K562 (cell line): ENCODE measurements around the gene CAPN5. TPM values are rescaled to one million over a fixed set of nuclear protein-coding genes. Genes with fewer than 3 reads are reported as not detected.

ENCODE experiments used
- DIDO1 ChIP-seq: fragments of 450-650 bp; IDR thresholded peaks from 2 replicates; pipeline ENCODE4 v1.6.1; 2016; ENCODE audit warnings: low read depth, missing biosample characterization, missing genetic modification characterization
- FOS ChIP-seq: IDR thresholded peaks from 3 replicates; pipeline ENCODE4 v1.6.1; 2011; ENCODE audit not compliant: insufficient read length; ENCODE audit errors: extremely low read depth
- PRPF4 ChIP-seq: fragments of 200-400 bp; formaldehyde crosslinking; IDR thresholded peaks from one replicate; pipeline ENCODE4 v1.6.1; 2017; ENCODE audit warnings: low read length, low read depth, mild to moderate bottlenecking; ENCODE audit not compliant: insufficient read depth, poor library complexity, severe bottlenecking
- ZFP1 ChIP-seq: fragments of 450-650 bp; formaldehyde crosslinking; IDR thresholded peaks from 2 replicates; pipeline ENCODE4 v1.4.0; 2020; ENCODE audit warnings: mild to moderate bottlenecking, mixed read lengths
- polyA plus RNA-seq, 8 experiments: library from polyadenylated mRNA; depleted of rRNA in 4 of 8; stranded (reverse) in 5 of 8; unstranded in 3 of 8; fragments of >200 nt; fragmentation: Nextera tagmentation in 2 of 8; fragmentation: Illumina TruSeq in 1 of 8; extraction: Ambion mirVana in 2 of 8; extraction: Trizol in 1 of 8; gene quantifications; 2 replicates each; pipeline versions ENCODE4 v1.2.1 to v1.2.3, GENCODE V29; 2011 to 2014; ENCODE audit warnings: inconsistent platforms in 1 of 8, missing spikeins in 1 of 8
- total RNA-seq, 7 experiments: library from RNA; depleted of rRNA in 6 of 7; stranded (reverse); fragments of >200 nt in 6 of 7; fragmentation: Illumina TruSeq in 2 of 7; extraction: Trizol in 2 of 7; gene quantifications; 2 replicates each; pipeline versions ENCODE4 v1.2.1 to v1.2.3, GENCODE V29; 2011 to 2021; ENCODE audit warnings: low replicate concordance in 1 of 7
- TF ChIP-seq, protein P1 (sequence below): sonication (generic); formaldehyde crosslinking; IDR thresholded peaks from 2 replicates; pipeline ENCODE4 v1.8.1; 2023; ENCODE audit warnings: missing genetic modification reagents, mild to moderate bottlenecking, borderline replicate concordance
- TF ChIP-seq, protein P2 (sequence below): sonication (generic); formaldehyde crosslinking; IDR thresholded peaks from 2 replicates; pipeline ENCODE4 v1.8.0; 2022; ENCODE audit warnings: missing genetic modification reagents, mild to moderate bottlenecking, borderline replicate concordance
- TF ChIP-seq, protein P3 (sequence below): fragments of 450-650 bp; formaldehyde crosslinking; IDR thresholded peaks from 2 replicates; pipeline ENCODE4 v1.4.0; 2020; ENCODE audit warnings: mild to moderate bottlenecking, moderate library complexity
- TF ChIP-seq, protein P4 (sequence below): sonication (generic); formaldehyde crosslinking; IDR thresholded peaks from 2 replicates; pipeline ENCODE4 v1.8.1; 2022; ENCODE audit warnings: missing genetic modification reagents
- TF ChIP-seq, protein P5 (sequence below): fragments of 200-400 bp; formaldehyde crosslinking; IDR thresholded peaks from 2 replicates; pipeline ENCODE4 v1.6.1; 2017; ENCODE audit warnings: mild to moderate bottlenecking, low read depth, low read length, moderate library complexity
- TF ChIP-seq, protein P6 (sequence below): fragments of 250-450 bp; sonication (Bioruptor Pico); IDR thresholded peaks from 2 replicates; pipeline ENCODE4 v1.4.0; 2020; ENCODE audit warnings: mild to moderate bottlenecking, moderate library complexity

CAPN5 gene
- total and polyA plus RNA-seq, 9 of the 15 experiments (the other 6 are each of a cell fraction or from before 2014, with no cell fraction given): 0.04 to 0.44 (median 0.14) TPM; not detected in 2

DNA sequence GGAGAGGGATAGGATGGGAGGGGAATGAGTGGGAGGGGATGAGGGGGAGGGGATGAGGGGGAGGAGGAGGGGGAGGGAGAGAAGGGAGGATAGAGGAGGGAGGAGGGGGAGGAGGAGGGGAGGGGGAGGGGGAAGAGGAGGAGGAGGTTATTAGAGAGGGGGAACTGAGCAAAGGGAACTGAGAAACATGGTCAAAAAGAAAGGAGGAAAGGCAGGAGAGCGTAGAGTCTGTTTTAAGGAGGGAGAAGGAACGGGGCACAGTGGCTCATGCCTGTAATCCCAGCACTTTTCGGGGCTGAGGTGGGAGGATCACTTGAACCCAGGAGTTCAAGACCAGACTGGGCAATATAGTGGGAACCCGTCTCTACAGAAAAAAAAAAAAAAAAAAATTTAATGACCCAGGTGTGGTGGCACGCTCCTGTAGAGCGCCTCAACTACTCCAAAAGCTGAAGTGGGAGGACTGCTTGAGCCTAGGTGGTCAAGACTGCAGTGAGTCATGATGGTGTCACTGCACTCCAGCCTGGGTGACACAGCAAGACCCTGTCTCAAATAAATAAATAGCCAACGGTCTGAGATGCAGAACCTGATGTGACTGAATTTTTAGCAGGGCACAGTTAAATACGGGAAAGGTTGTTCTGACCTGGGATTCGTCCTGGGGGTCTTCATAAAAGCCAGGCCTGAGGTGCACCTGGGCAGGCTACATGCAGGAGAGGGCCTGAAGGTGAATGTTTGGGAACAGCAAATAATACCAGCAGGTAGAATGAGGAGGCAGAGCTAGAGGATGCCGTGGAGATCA, 28.5 kb upstream of the CAPN5 start (continued):
- TF ChIP-seq, protein P1, sequence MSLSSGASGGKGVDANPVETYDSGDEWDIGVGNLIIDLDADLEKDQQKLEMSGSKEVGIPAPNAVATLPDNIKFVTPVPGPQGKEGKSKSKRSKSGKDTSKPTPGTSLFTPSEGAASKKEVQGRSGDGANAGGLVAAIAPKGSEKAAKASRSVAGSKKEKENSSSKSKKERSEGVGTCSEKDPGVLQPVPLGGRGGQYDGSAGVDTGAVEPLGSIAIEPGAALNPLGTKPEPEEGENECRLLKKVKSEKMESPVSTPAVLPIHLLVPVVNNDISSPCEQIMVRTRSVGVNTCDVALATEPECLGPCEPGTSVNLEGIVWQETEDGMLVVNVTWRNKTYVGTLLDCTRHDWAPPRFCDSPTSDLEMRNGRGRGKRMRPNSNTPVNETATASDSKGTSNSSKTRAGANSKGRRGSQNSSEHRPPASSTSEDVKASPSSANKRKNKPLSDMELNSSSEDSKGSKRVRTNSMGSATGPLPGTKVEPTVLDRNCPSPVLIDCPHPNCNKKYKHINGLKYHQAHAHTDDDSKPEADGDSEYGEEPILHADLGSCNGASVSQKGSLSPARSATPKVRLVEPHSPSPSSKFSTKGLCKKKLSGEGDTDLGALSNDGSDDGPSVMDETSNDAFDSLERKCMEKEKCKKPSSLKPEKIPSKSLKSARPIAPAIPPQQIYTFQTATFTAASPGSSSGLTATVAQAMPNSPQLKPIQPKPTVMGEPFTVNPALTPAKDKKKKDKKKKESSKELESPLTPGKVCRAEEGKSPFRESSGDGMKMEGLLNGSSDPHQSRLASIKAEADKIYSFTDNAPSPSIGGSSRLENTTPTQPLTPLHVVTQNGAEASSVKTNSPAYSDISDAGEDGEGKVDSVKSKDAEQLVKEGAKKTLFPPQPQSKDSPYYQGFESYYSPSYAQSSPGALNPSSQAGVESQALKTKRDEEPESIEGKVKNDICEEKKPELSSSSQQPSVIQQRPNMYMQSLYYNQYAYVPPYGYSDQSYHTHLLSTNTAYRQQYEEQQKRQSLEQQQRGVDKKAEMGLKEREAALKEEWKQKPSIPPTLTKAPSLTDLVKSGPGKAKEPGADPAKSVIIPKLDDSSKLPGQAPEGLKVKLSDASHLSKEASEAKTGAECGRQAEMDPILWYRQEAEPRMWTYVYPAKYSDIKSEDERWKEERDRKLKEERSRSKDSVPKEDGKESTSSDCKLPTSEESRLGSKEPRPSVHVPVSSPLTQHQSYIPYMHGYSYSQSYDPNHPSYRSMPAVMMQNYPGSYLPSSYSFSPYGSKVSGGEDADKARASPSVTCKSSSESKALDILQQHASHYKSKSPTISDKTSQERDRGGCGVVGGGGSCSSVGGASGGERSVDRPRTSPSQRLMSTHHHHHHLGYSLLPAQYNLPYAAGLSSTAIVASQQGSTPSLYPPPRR (CRISPR knock-in tag): no peak
- TF ChIP-seq PRPF4 (no peak), ZFP1 (no peak), FOS (peak; percentile 58), DIDO1 (no peak)
- TF ChIP-seq, protein P2, sequence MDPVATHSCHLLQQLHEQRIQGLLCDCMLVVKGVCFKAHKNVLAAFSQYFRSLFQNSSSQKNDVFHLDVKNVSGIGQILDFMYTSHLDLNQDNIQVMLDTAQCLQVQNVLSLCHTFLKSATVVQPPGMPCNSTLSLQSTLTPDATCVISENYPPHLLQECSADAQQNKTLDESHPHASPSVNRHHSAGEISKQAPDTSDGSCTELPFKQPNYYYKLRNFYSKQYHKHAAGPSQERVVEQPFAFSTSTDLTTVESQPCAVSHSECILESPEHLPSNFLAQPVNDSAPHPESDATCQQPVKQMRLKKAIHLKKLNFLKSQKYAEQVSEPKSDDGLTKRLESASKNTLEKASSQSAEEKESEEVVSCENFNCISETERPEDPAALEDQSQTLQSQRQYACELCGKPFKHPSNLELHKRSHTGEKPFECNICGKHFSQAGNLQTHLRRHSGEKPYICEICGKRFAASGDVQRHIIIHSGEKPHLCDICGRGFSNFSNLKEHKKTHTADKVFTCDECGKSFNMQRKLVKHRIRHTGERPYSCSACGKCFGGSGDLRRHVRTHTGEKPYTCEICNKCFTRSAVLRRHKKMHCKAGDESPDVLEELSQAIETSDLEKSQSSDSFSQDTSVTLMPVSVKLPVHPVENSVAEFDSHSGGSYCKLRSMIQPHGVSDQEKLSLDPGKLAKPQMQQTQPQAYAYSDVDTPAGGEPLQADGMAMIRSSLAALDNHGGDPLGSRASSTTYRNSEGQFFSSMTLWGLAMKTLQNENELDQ (CRISPR knock-in tag): no peak
- TF ChIP-seq, protein P3, sequence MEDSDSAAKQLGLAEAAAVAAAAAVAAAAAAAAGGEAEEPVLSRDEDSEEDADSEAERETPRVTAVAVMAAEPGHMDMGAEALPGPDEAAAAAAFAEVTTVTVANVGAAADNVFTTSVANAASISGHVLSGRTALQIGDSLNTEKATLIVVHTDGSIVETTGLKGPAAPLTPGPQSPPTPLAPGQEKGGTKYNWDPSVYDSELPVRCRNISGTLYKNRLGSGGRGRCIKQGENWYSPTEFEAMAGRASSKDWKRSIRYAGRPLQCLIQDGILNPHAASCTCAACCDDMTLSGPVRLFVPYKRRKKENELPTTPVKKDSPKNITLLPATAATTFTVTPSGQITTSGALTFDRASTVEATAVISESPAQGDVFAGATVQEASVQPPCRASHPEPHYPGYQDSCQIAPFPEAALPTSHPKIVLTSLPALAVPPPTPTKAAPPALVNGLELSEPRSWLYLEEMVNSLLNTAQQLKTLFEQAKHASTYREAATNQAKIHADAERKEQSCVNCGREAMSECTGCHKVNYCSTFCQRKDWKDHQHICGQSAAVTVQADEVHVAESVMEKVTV (CRISPR knock-in tag): no peak
- TF ChIP-seq, protein P4, sequence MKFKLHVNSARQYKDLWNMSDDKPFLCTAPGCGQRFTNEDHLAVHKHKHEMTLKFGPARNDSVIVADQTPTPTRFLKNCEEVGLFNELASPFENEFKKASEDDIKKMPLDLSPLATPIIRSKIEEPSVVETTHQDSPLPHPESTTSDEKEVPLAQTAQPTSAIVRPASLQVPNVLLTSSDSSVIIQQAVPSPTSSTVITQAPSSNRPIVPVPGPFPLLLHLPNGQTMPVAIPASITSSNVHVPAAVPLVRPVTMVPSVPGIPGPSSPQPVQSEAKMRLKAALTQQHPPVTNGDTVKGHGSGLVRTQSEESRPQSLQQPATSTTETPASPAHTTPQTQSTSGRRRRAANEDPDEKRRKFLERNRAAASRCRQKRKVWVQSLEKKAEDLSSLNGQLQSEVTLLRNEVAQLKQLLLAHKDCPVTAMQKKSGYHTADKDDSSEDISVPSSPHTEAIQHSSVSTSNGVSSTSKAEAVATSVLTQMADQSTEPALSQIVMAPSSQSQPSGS (CRISPR knock-in tag): no peak
- TF ChIP-seq, protein P5, sequence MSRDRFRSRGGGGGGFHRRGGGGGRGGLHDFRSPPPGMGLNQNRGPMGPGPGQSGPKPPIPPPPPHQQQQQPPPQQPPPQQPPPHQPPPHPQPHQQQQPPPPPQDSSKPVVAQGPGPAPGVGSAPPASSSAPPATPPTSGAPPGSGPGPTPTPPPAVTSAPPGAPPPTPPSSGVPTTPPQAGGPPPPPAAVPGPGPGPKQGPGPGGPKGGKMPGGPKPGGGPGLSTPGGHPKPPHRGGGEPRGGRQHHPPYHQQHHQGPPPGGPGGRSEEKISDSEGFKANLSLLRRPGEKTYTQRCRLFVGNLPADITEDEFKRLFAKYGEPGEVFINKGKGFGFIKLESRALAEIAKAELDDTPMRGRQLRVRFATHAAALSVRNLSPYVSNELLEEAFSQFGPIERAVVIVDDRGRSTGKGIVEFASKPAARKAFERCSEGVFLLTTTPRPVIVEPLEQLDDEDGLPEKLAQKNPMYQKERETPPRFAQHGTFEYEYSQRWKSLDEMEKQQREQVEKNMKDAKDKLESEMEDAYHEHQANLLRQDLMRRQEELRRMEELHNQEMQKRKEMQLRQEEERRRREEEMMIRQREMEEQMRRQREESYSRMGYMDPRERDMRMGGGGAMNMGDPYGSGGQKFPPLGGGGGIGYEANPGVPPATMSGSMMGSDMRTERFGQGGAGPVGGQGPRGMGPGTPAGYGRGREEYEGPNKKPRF: no peak
- TF ChIP-seq, protein P6, sequence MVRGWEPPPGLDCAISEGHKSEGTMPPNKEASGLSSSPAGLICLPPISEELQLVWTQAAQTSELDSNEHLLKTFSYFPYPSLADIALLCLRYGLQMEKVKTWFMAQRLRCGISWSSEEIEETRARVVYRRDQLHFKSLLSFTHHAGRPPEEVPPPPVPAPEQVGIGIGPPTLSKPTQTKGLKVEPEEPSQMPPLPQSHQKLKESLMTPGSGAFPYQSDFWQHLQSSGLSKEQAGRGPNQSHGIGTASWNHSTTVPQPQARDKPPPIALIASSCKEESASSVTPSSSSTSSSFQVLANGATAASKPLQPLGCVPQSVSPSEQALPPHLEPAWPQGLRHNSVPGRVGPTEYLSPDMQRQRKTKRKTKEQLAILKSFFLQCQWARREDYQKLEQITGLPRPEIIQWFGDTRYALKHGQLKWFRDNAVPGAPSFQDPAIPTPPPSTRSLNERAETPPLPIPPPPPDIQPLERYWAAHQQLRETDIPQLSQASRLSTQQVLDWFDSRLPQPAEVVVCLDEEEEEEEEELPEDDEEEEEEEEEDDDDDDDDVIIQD (CRISPR knock-in tag): no peak
